Measurements from ENCODE around the gene CACNG3. TPM values are rescaled to one million over a fixed set of nuclear protein-coding genes. Genes with fewer than 3 reads are reported as not detected.
"Not testable (repeated sequence)": the region's sequence is repeated elsewhere in the genome, so short reads cannot be mapped to it uniquely, and the experiment has no call there.

The CACNG3 gene
- total RNA-seq, 2 donors from 2014 or later: not detected

DNA sequence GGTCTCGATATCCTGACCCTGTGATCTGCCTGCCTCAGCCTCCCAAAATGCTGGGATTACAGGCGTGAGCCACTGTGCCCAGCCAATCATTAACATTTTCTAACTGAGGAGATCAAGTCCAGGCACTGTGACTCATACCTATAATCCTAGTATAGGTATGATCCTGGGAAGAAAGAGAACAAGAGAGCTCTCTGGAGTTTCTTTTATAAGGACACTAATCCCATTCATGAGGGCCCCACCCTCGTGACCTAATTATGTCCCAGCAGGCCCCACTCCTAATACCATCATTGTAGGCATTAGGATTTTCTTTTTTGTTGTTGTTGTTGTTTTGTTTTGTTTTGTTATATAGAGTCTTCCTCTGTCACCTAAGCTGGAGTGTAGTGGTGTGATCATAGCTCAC, 80.4 kb downstream of the CACNG3 start:
- H3K4me1 ChIP-seq (ENCODE audit: control insufficient read depth, insufficient read depth, low read length): no peaks in the 10 kb centered on the region
- no peaks in the 10 kb centered on the region for H3K36me3 Mint-ChIP-seq (ENCODE audit: low read depth)
- 90 to 94% methylated on average over 2 to 3 of the region's 3 CpGs for WGBS, 2 experiments (ENCODE audit: insufficient coverage in 1 of 2, insufficient read length in 1 of 2)
- H3K27me3 ChIP-seq (ENCODE audit: control insufficient read depth, insufficient read depth, low read length, poor library complexity, severe bottlenecking): no peaks in the 10 kb centered on the region
- H3K9ac ChIP-seq (ENCODE audit: extremely low read depth, low read length, poor library complexity, severe bottlenecking): no peak overlapping the region
- no peak overlapping the region for H3K4me3 Mint-ChIP-seq
- H3K4me3 ChIP-seq (ENCODE audit: low read length): no peak overlapping the region
- TF ChIP-seq CTCF (conservative IDR thresholded peaks at IDR 0.05): no peak
- DNase-seq: no peak
- peaks cover 3% of the 10 kb centered on the region for H3K9me3 Mint-ChIP-seq
- no peaks in the 10 kb centered on the region for H3K4me1 Mint-ChIP-seq
- H3K9me3 ChIP-seq (ENCODE audit: control insufficient read depth, low read length): no peaks in the 10 kb centered on the region
- H3K36me3 ChIP-seq (ENCODE audit: control insufficient read depth, insufficient read depth, low read length): no peaks in the 10 kb centered on the region
- no peak overlapping the region for H3K27ac ChIP-seq (ENCODE audit: low read depth, low read length)
- no peak overlapping the region for H3K27ac Mint-ChIP-seq
- peaks cover 8% of the 10 kb centered on the region for H3K27me3 Mint-ChIP-seq (ENCODE audit: insufficient read depth)

GRCh38 chr16:24337013-24337412, 80.9 kb downstream of the CACNG3 start:
- Mint-ChIP-seq H3K9me3 (peaks cover 3% of the 10 kb centered on the region), H3K4me3 (no peak overlapping the region), H3K4me1 (no peaks in the 10 kb centered on the region), H3K27me3 (ENCODE audit: insufficient read depth) (peaks cover 7% of the 10 kb centered on the region), H3K27ac (no peak overlapping the region), H3K36me3 (ENCODE audit: low read depth) (no peaks in the 10 kb centered on the region)
- H3K27ac ChIP-seq (ENCODE audit: low read depth, low read length): no peak overlapping the region
- H3K36me3 ChIP-seq (ENCODE audit: control insufficient read depth, insufficient read depth, low read length): no peaks in the 10 kb centered on the region
- no peaks in the 10 kb centered on the region for H3K27me3 ChIP-seq (ENCODE audit: control insufficient read depth, insufficient read depth, low read length, poor library complexity, severe bottlenecking)
- no peak for DNase-seq
- no peak overlapping the region for H3K4me3 ChIP-seq (ENCODE audit: low read length)
- no peaks in the 10 kb centered on the region for H3K9me3 ChIP-seq (ENCODE audit: control insufficient read depth, low read length)
- no peaks in the 10 kb centered on the region for H3K4me1 ChIP-seq (ENCODE audit: control insufficient read depth, insufficient read depth, low read length)
- H3K9ac ChIP-seq (ENCODE audit: extremely low read depth, low read length, poor library complexity, severe bottlenecking): no peak overlapping the region
- peak; percentile 54 for TF ChIP-seq CTCF (conservative IDR thresholded peaks at IDR 0.05)
- WGBS, 2 experiments (ENCODE audit: insufficient coverage in 1 of 2, insufficient read length in 1 of 2): 88 to 89% methylated on average over 4 of the region's 4 CpGs

- 85 to 94% methylated on average over 10 to 11 of the region's 11 CpGs for WGBS, 2 experiments (ENCODE audit: insufficient coverage in 1 of 2, insufficient read length in 1 of 2)
- Mint-ChIP-seq H3K27me3 (ENCODE audit: insufficient read depth) (peaks cover 15% of the 10 kb centered on the region), H3K4me1 (peaks cover 36% of the 10 kb centered on the region)
- H3K27ac Mint-ChIP-seq; H3K9me3 Mint-ChIP-seq; H3K27me3 ChIP-seq (ENCODE audit: control insufficient read depth, insufficient read depth, low read length, poor library complexity, severe bottlenecking); DNase-seq; H3K4me3 Mint-ChIP-seq; H3K36me3 Mint-ChIP-seq (ENCODE audit: low read depth); H3K9ac ChIP-seq (ENCODE audit: extremely low read depth, low read length, poor library complexity, severe bottlenecking); H3K27ac ChIP-seq (ENCODE audit: low read depth, low read length); H3K9me3 ChIP-seq (ENCODE audit: control insufficient read depth, low read length); H3K36me3 ChIP-seq (ENCODE audit: control insufficient read depth, insufficient read depth, low read length); H3K4me3 ChIP-seq (ENCODE audit: low read length): not testable (repeated sequence)
- peaks cover 13% of the 10 kb centered on the region for H3K4me1 ChIP-seq (ENCODE audit: control insufficient read depth, insufficient read depth, low read length)
These were observed 87.7 kb downstream of the CACNG3 start for GRCh38 chr16:24343829-24344228.

DNA sequence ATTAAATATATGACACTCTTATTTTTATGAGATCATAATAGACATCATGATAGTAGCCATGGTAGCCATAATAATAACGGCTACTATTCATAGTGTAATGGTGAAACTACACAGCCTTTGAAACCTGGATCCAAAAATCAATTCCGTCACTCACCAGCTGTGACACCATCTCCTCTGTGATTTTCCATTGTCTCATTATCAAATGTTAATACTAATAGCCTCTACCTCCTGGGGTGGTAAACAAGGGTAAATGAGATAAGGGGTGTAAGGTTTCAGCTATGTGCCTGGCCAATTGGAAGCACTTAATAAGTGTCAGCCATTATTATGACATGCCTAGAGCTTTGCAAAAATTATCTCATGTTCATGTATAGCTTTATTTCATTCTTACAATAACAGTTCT, 88.6 kb downstream of the CACNG3 start:
- peaks cover 7% of the 10 kb centered on the region for H3K27me3 ChIP-seq (ENCODE audit: control insufficient read depth, insufficient read depth, low read length, poor library complexity, severe bottlenecking)
- no peaks in the 10 kb centered on the region for H3K36me3 ChIP-seq (ENCODE audit: control insufficient read depth, insufficient read depth, low read length)
- no peak for TF ChIP-seq CTCF (conservative IDR thresholded peaks at IDR 0.05)
- Mint-ChIP-seq H3K9me3 (no peaks in the 10 kb centered on the region), H3K4me3 (no peak overlapping the region), H3K36me3 (ENCODE audit: low read depth) (no peaks in the 10 kb centered on the region), H3K27ac (peak overlapping the region; percentile 16), H3K4me1 (peaks cover 45% of the 10 kb centered on the region), H3K27me3 (ENCODE audit: insufficient read depth) (peaks cover 20% of the 10 kb centered on the region)
- no peak overlapping the region for H3K27ac ChIP-seq (ENCODE audit: low read depth, low read length)
- H3K4me3 ChIP-seq (ENCODE audit: low read length): no peak overlapping the region
- no peaks in the 10 kb centered on the region for H3K9me3 ChIP-seq (ENCODE audit: control insufficient read depth, low read length)
- DNase-seq: no peak
- peaks cover 20% of the 10 kb centered on the region for H3K4me1 ChIP-seq (ENCODE audit: control insufficient read depth, insufficient read depth, low read length)
- 50 to 62% methylated on average over 2 of the region's 2 CpGs for WGBS, 2 experiments (ENCODE audit: insufficient coverage in 1 of 2, insufficient read length in 1 of 2)
- H3K9ac ChIP-seq (ENCODE audit: extremely low read depth, low read length, poor library complexity, severe bottlenecking): no peak overlapping the region

Data from endodermal cell (in vitro differentiated cells).